GM23248 (cell line): Measurements from ENCODE around the gene SH3GL3. TPM values are rescaled to one million over a fixed set of nuclear protein-coding genes. Genes with fewer than 3 reads are reported as not detected.

Experiments
- DNase-seq: peaks from one replicate; pipeline ENCODE4 v3.0.0-alpha.2; 2015
- H2AFZ ChIP-seq: fragments of 200-600 bp; sonication (generic); 2 replicates; pipeline ENCODE4 v1.6.1; 2016; ENCODE audit warnings: antibody characterized with exemption
- H3F3A ChIP-seq: fragments of 200-600 bp; sonication (generic); 2 replicates; pipeline ENCODE4 v1.6.1; 2016; ENCODE audit warnings: mild to moderate bottlenecking, antibody characterized with exemption, mixed run types; ENCODE audit not compliant: insufficient read depth
- H3K27ac ChIP-seq: fragments of 200-600 bp; sonication (generic); 2 replicates; pipeline ENCODE4 v1.5.1; 2016; ENCODE audit warnings: mild to moderate bottlenecking
- H3K27me3 ChIP-seq: fragments of 200-600 bp; sonication (generic); replicated peaks from 2 replicates; pipeline ENCODE4 v1.6.1; 2016; ENCODE audit warnings: mild to moderate bottlenecking; ENCODE audit not compliant: insufficient read depth
- H3K36me3 ChIP-seq: fragments of 200-600 bp; sonication (generic); 2 replicates; pipeline ENCODE4 v1.6.1; 2016; ENCODE audit warnings: low read depth, mild to moderate bottlenecking
- H3K4me1 ChIP-seq: fragments of 200-600 bp; sonication (generic); 2 replicates; pipeline ENCODE4 v1.6.1; 2016; ENCODE audit warnings: mild to moderate bottlenecking; ENCODE audit not compliant: insufficient read depth
- H3K4me2 ChIP-seq: fragments of 200-600 bp; sonication (generic); one replicate; pipeline ENCODE4 v1.6.1; 2016; ENCODE audit warnings: mild to moderate bottlenecking; ENCODE audit not compliant: unreplicated experiment
- H3K4me3 ChIP-seq: fragments of 200-600 bp; sonication (generic); 2 replicates; pipeline ENCODE4 v1.5.1; 2016; ENCODE audit warnings: mild to moderate bottlenecking
- H3K79me2 ChIP-seq: fragments of 200-600 bp; sonication (generic); 2 replicates; pipeline ENCODE4 v1.6.1; 2016; ENCODE audit warnings: mild to moderate bottlenecking; ENCODE audit not compliant: insufficient read depth
- H3K9ac ChIP-seq: fragments of 200-600 bp; sonication (generic); 2 replicates; pipeline ENCODE4 v1.6.1; 2016; ENCODE audit warnings: mild to moderate bottlenecking
- H3K9me2 ChIP-seq: fragments of 200-600 bp; sonication (generic); 2 replicates; pipeline ENCODE4 v1.6.1; 2016; ENCODE audit warnings: mixed run types, mild to moderate bottlenecking, moderate library complexity; ENCODE audit not compliant: insufficient read depth
- H3K9me3 ChIP-seq: fragments of 200-600 bp; sonication (generic); one replicate; pipeline ENCODE4 v1.6.1; 2017; ENCODE audit warnings: low read depth
- H4K20me1 ChIP-seq: fragments of 200-600 bp; sonication (generic); 2 replicates; pipeline ENCODE4 v1.6.0; 2016; ENCODE audit not compliant: insufficient read depth
- EZH2 ChIP-seq: fragments of 200-600 bp; sonication (generic); IDR thresholded peaks from 2 replicates; pipeline ENCODE4 v1.6.1; 2018; ENCODE audit warnings: antibody characterized with exemption, mild to moderate bottlenecking; ENCODE audit not compliant: insufficient read depth, poor library complexity, severe bottlenecking
- EZH2phosphoT487 ChIP-seq: fragments of 200-600 bp; sonication (generic); IDR thresholded peaks from 2 replicates; pipeline ENCODE4 v1.6.1; 2018; ENCODE audit warnings: antibody characterized with exemption, moderate library complexity, mild to moderate bottlenecking, low read depth; ENCODE audit not compliant: insufficient read depth
- WGBS, 2 experiments: methylation state at CpG; one replicate each; pipeline ENCODE4 v1.1.6; 2015 to 2017; ENCODE audit warnings: low lambda C conversion rate in 2 of 2, low coverage in 1 of 2; ENCODE audit errors: missing lambda C conversion rate in 2 of 2; 5-methylcytosine and 5-hydroxymethylcytosine counted together
- in situ Hi-C: fragments of 300-500 bp; cut with MboI; formaldehyde crosslinking; loops from 2 replicates; pipeline ENCODE4 v1.15.0; 2020
- polyA plus RNA-seq: library from polyadenylated mRNA; unstranded; fragments of >200 nt; fragmentation: Nextera tagmentation; extraction: Ambion mirVana; gene quantifications from 2 replicates; pipeline ENCODE4 v1.2.1, GENCODE V29; 2016
- total RNA-seq: library from RNA; depleted of rRNA; stranded (reverse); fragments of >200 nt; shearing (Covaris generic); gene quantifications from 2 replicates; pipeline ENCODE4 v1.2.3, GENCODE V29; 2014

SH3GL3 gene
- total and polyA plus RNA-seq, 2 experiments from 2014 or later, result 0.28 TPM; not detected in 1

GRCh38 chr15:83503595-83504364 lies 56.6 kb downstream of the SH3GL3 start:
- no peaks in the 10 kb centered on the region for H3K27me3 ChIP-seq
- WGBS, 2 experiments, result 53 to 54% methylated on average over 4 of the region's 4 CpGs

DNA sequence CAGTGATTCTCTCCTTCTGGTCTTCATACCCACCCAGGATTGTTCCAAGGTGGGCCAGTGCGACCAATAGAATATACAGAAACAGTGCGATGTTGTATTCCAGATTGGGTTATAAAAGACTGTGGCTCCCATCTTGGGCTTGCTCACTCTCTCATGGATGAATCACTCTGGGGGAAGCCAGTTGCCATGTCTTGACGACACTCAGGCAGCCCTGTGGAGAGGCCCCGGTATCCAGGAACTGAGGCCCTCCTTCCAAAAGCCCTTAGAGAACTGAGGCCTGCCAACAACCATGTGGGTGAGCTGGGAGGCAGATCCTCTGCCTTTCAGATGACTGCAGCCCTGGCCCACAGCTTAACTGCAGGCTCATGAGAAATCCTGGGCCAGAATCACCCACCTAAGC lies 57.2 kb downstream of the SH3GL3 start:
- 40 to 42% methylated on average over 4 of the region's 4 CpGs for WGBS, 2 experiments
- peaks cover 1% of the 10 kb centered on the region; the same call in 1 of the 2 replicates for H3K27me3 ChIP-seq
- in situ Hi-C loops, result no loop called here
- H3K27ac ChIP-seq, result no peak overlapping the region
- H4K20me1 ChIP-seq, result no peaks in the 10 kb centered on the region
- TF ChIP-seq EZH2phosphoT487, result no peak
- no peak for TF ChIP-seq EZH2
- H3K4me2 ChIP-seq, result no peak overlapping the region
- no peaks in the 10 kb centered on the region for H3K9me3 ChIP-seq
- no peak overlapping the region for H3K9ac ChIP-seq
- DNase-seq, result peak; percentile 13
- H3K4me3 ChIP-seq, result no peak overlapping the region
- H3K36me3 ChIP-seq, result no peaks in the 10 kb centered on the region
- no peaks in the 10 kb centered on the region for H3K4me1 ChIP-seq
- H3F3A ChIP-seq, result no peaks in the 10 kb centered on the region
- no peak overlapping the region for H2AFZ ChIP-seq
- no peaks in the 10 kb centered on the region for H3K9me2 ChIP-seq
- no peaks in the 10 kb centered on the region for H3K79me2 ChIP-seq

More at GRCh38 chr15:83503595-83504364, 56.6 kb downstream of the SH3GL3 start:
- Histone ChIP-seq H3K9ac (no peak overlapping the region), H3K79me2 (no peaks in the 10 kb centered on the region), H2AFZ (no peak overlapping the region), H4K20me1 (no peaks in the 10 kb centered on the region), H3K4me2 (no peak overlapping the region), H3K4me1 (no peaks in the 10 kb centered on the region), H3K36me3 (no peaks in the 10 kb centered on the region), H3F3A (no peaks in the 10 kb centered on the region), H3K9me2 (no peaks in the 10 kb centered on the region), H3K27ac (no peak overlapping the region), H3K9me3 (no peaks in the 10 kb centered on the region), H3K4me3 (no peak overlapping the region)
- no peak for DNase-seq
- TF ChIP-seq EZH2phosphoT487 (no peak), EZH2 (no peak)
- in situ Hi-C loops, result no loop called here

- DNase-seq, result no peak
- Histone ChIP-seq H3K27ac (no peak overlapping the region), H3K27me3 (peaks cover 8% of the 10 kb centered on the region; the same call in 1 of the 2 replicates), H3K9ac (no peak overlapping the region), H3K79me2 (no peaks in the 10 kb centered on the region), H3K4me2 (no peak overlapping the region), H3K4me3 (no peak overlapping the region), H3K4me1 (no peaks in the 10 kb centered on the region), H3K36me3 (no peaks in the 10 kb centered on the region), H3K9me2 (no peaks in the 10 kb centered on the region), H3K9me3 (no peaks in the 10 kb centered on the region), H4K20me1 (no peaks in the 10 kb centered on the region), H2AFZ (no peak overlapping the region), H3F3A (no peaks in the 10 kb centered on the region)
- in situ Hi-C loops, result no loop called here
- TF ChIP-seq EZH2 (no peak), EZH2phosphoT487 (no peak)
- 26 to 30% methylated on average over 4 of the region's 4 CpGs for WGBS, 2 experiments
Measured at GRCh38 chr15:83510001-83510400, 62.9 kb downstream of the SH3GL3 start.

GRCh38 chr15:83512459-83512858 lies 65.3 kb downstream of the SH3GL3 start:
- Histone ChIP-seq H3K36me3 (no peaks in the 10 kb centered on the region), H3K4me3 (no peak overlapping the region), H3F3A (no peaks in the 10 kb centered on the region), H3K9me3 (no peaks in the 10 kb centered on the region), H3K9ac (no peak overlapping the region), H3K79me2 (no peaks in the 10 kb centered on the region), H3K4me1 (no peaks in the 10 kb centered on the region), H3K4me2 (no peak overlapping the region), H2AFZ (no peak overlapping the region), H3K9me2 (no peaks in the 10 kb centered on the region), H3K27ac (no peak overlapping the region), H4K20me1 (no peaks in the 10 kb centered on the region), H3K27me3 (peaks cover 8% of the 10 kb centered on the region; the same call in 1 of the 2 replicates)
- no peak for DNase-seq
- TF ChIP-seq EZH2phosphoT487, result no peak
- no peak for TF ChIP-seq EZH2
- WGBS, 2 experiments, result 54 to 56% methylated on average over 8 of the region's 8 CpGs
- in situ Hi-C loops, result no loop called here
